ENCODE data around the gene NRXN2.

DNA sequence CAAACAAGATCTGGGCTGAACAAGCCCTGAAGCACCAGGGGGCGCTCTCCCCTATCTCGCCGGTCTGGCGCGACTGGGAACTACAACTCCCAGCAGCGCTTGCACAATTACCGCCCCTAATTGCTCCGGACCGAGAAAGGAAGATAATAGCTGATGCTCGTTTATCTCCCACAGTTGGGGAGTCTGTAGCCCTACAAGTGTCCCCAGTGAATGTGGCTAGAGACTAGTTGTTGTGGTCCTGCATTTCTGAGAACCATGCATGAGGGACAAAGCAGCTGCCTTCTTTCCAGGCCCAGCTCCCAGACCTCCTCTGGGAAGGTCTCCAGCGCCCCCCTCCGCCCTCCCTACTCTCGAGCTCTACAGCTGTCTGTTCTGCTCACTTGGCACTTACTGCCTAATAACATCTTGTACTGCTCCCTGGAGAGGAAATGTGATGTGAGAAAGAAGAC is 34.4 kb downstream of the NRXN2 start:
- TF ChIP-seq CTCF (IDR thresholded peaks at IDR 0.05; ENCODE audit: low read depth, low read length) (peak; percentile 93), MAX (IDR thresholded peaks at IDR 0.05; ENCODE audit: low read depth, low read length) (0 out of 2 replicates have a peak, but pooled peaks have one; percentile 31), POLR2A (IDR thresholded peaks at IDR 0.05; ENCODE audit: extremely low read depth, insufficient read length) (no peak), MYC (IDR thresholded peaks at IDR 0.05; ENCODE audit: low read depth, low read length) (no peak; the same call in 1 of the 2 replicates)
